KMS-11 (cell line): ENCODE data around the gene RNF150.

ENCODE experiments used
- H2AFZ ChIP-seq: fragments of 200-600 bp; sonication (generic); 2 replicates; pipeline ENCODE4 v1.6.1; 2016; ENCODE audit warnings: antibody characterized with exemption, mixed run types, low read depth
- H3K27ac ChIP-seq: fragments of 200-600 bp; sonication (generic); 2 replicates; pipeline ENCODE4 v1.6.1; 2016; ENCODE audit warnings: mild to moderate bottlenecking, mixed run types
- H3K27me3 ChIP-seq: fragments of 200-600 bp; sonication (generic); 2 replicates; pipeline ENCODE4 v1.6.1; 2017; ENCODE audit warnings: mild to moderate bottlenecking, low read depth, mixed run types, moderate library complexity; ENCODE audit not compliant: insufficient read depth
- H3K36me3 ChIP-seq: fragments of 200-600 bp; sonication (generic); 2 replicates; pipeline ENCODE4 v1.6.1; 2017; ENCODE audit warnings: mild to moderate bottlenecking, mixed run types; ENCODE audit not compliant: insufficient read depth
- H3K4me1 ChIP-seq: fragments of 200-600 bp; sonication (generic); 2 replicates; pipeline ENCODE4 v1.6.1; 2016; ENCODE audit warnings: mild to moderate bottlenecking, low read depth, mixed run types; ENCODE audit not compliant: poor library complexity, severe bottlenecking
- H3K4me2 ChIP-seq: fragments of 200-600 bp; sonication (generic); 2 replicates; pipeline ENCODE4 v1.7.0; 2016; ENCODE audit warnings: mild to moderate bottlenecking, mixed run types
- H3K4me3 ChIP-seq: fragments of 200-600 bp; sonication (generic); IDR thresholded peaks from 2 replicates; pipeline ENCODE4 v1.6.1; 2017; ENCODE audit warnings: low read depth, low read length, mixed read lengths; ENCODE audit not compliant: insufficient read depth
- H3K79me2 ChIP-seq: fragments of 200-600 bp; sonication (generic); 2 replicates; pipeline ENCODE4 v1.6.1; 2016; ENCODE audit warnings: low read depth, mixed run types; ENCODE audit not compliant: insufficient read depth
- H3K9ac ChIP-seq: fragments of 200-600 bp; sonication (generic); 2 replicates; pipeline ENCODE4 v1.6.1; 2016; ENCODE audit warnings: mild to moderate bottlenecking, mixed run types
- H4K20me1 ChIP-seq: fragments of 200-600 bp; sonication (generic); 2 replicates; pipeline ENCODE4 v1.6.1; 2016; ENCODE audit warnings: mild to moderate bottlenecking, mixed run types; ENCODE audit not compliant: insufficient read depth
- TF ChIP-seq, protein P1 (sequence below): fragments of 200-600 bp; sonication (generic); conservative IDR thresholded peaks from 2 replicates; pipeline ENCODE4 v1.6.1; 2017; ENCODE audit warnings: low read depth, mild to moderate bottlenecking, antibody characterized with exemption, low read length, moderate library complexity, mixed read lengths

Gene RNF150

GRCh38 chr4:140861359-140862176 is 271.7 kb downstream of the RNF150 start:
- Histone ChIP-seq H3K4me1 (peaks cover 7% of the 10 kb centered on the region), H3K4me3 (no peak overlapping the region)

DNA sequence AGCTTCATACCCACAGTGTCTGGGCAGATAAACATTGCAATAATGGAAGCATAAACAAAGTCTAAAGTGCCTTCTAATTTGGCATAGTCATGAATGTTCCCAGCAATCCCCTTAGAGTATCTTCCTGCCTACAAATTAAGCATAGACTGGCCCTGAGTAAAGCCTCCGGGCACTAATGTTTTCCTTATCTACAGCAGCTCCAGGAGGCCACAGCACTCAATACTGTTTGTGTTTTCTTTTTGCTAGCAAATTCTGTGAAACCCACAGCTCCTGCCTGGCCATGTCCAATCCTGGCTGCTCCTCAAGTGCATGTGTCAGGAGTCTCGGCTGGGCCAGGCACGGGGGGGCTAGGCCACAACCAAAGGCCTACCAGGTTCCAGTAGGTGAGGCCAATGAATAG is 274.4 kb downstream of the RNF150 start:
- Histone ChIP-seq H3K27ac (no peak overlapping the region), H3K9ac (no peak overlapping the region), H3K36me3 (no peaks in the 10 kb centered on the region), H3K4me2 (no peak overlapping the region), H2AFZ (no peak overlapping the region), H3K79me2 (no peaks in the 10 kb centered on the region), H3K4me1 (peaks cover 7% of the 10 kb centered on the region), H3K27me3 (no peaks in the 10 kb centered on the region), H4K20me1 (no peaks in the 10 kb centered on the region), H3K4me3 (no peak overlapping the region)
- TF ChIP-seq, protein P1, sequence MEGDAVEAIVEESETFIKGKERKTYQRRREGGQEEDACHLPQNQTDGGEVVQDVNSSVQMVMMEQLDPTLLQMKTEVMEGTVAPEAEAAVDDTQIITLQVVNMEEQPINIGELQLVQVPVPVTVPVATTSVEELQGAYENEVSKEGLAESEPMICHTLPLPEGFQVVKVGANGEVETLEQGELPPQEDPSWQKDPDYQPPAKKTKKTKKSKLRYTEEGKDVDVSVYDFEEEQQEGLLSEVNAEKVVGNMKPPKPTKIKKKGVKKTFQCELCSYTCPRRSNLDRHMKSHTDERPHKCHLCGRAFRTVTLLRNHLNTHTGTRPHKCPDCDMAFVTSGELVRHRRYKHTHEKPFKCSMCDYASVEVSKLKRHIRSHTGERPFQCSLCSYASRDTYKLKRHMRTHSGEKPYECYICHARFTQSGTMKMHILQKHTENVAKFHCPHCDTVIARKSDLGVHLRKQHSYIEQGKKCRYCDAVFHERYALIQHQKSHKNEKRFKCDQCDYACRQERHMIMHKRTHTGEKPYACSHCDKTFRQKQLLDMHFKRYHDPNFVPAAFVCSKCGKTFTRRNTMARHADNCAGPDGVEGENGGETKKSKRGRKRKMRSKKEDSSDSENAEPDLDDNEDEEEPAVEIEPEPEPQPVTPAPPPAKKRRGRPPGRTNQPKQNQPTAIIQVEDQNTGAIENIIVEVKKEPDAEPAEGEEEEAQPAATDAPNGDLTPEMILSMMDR, result no peak

More at GRCh38 chr4:140861359-140862176, 271.7 kb downstream of the RNF150 start:
- Histone ChIP-seq H3K79me2 (no peaks in the 10 kb centered on the region), H2AFZ (no peak overlapping the region), H3K36me3 (no peaks in the 10 kb centered on the region), H3K27me3 (no peaks in the 10 kb centered on the region), H4K20me1 (no peaks in the 10 kb centered on the region), H3K27ac (no peak overlapping the region), H3K4me2 (no peak overlapping the region), H3K9ac (no peak overlapping the region)
- TF ChIP-seq, protein P1, result peak; percentile 93

DNA sequence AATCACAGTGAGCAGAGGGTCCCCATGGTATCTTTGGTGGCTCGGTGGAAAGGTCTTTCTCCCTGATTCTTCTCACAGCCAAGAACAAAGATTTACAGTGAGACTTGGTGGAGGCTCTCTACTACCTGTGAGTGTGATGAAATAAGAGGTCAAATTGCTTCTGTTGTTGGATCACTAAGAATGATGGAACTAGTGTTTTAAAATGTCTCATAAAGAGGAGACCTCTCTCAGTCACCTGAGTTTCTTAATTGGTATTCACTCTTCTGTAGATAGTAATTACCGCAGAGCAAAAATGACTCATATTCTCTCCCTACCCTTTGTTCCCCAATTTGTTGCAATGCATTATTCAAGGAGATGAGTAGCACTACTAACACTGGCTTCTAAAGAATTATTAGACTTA is 276.2 kb downstream of the RNF150 start:
- TF ChIP-seq, protein P1, result no peak
- no peak overlapping the region for H3K4me2 ChIP-seq
- H2AFZ ChIP-seq, result no peak overlapping the region
- H3K27ac ChIP-seq, result no peak overlapping the region
- no peak overlapping the region for H3K4me3 ChIP-seq
- no peak overlapping the region for H3K9ac ChIP-seq
- H3K27me3 ChIP-seq, result no peaks in the 10 kb centered on the region
- no peaks in the 10 kb centered on the region for H3K4me1 ChIP-seq
- no peaks in the 10 kb centered on the region for H3K36me3 ChIP-seq
- no peaks in the 10 kb centered on the region for H3K79me2 ChIP-seq
- no peaks in the 10 kb centered on the region for H4K20me1 ChIP-seq

- H3K4me1 ChIP-seq, result no peaks in the 10 kb centered on the region
- H3K36me3 ChIP-seq, result no peaks in the 10 kb centered on the region
- TF ChIP-seq, protein P1, result no peak
- H4K20me1 ChIP-seq, result no peaks in the 10 kb centered on the region
- no peak overlapping the region for H3K9ac ChIP-seq
- no peak overlapping the region for H3K27ac ChIP-seq
- H3K79me2 ChIP-seq, result no peaks in the 10 kb centered on the region
- H3K4me2 ChIP-seq, result no peak overlapping the region
- no peak overlapping the region for H2AFZ ChIP-seq
- no peak overlapping the region for H3K4me3 ChIP-seq
- no peaks in the 10 kb centered on the region for H3K27me3 ChIP-seq
Measured at GRCh38 chr4:140856621-140857062, 276.6 kb downstream of the RNF150 start.
